Lower leg skin (tissue), 3 donors: Measurements from ENCODE around the gene TRABD.

Source experiments
- POLR2A ChIP-seq, 2 donors: fragments of 450-650 bp; IDR thresholded peaks; one replicate each; pipeline ENCODE4 v1.6.1; 2016 to 2017; ENCODE audit warnings: antibody characterized with exemption in 2 of 2, mild to moderate bottlenecking in 1 of 2, moderate library complexity in 1 of 2
- TF ChIP-seq, protein P1 (sequence below), 3 donors: fragments of 450-650 bp; IDR thresholded peaks; one replicate each; pipeline ENCODE4 v1.5.1; 2016; ENCODE audit warnings: antibody characterized with exemption in 3 of 3, mild to moderate bottlenecking in 3 of 3, moderate library complexity in 2 of 3

DNA sequence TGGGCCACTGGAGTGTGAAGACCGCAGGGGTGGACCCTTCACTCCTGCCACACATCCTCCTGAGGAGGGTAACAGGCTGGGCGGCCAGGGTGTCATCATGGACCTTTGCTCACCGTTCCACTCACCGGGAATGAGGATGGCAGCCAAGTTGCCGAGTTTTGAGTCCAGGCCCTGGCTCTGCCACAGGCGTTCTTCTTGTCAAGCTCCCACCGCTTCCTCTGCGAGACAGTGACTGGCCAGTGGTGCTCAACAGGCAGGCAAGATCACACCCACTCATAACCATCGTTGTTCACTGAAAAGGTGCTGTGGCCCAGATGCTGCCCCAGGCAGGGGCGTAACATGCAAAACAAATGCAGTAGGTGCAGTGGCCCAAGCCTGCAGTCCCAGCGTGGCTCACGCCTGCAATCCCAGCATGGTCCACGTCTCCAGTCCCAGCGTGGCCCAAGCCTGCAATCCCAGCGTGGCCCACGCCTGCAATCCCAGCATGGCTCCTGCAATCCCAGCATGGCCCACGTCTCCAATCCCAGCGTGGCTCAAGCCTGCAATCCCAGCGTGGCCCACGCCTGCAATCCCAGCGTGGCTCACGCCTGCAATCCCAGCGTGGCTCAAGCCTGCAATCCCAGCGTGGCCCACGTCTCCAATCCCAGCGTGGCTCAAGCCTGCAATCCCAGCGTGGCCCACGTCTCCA lies 20.1 kb upstream of the TRABD start:
- TF ChIP-seq, protein P1, sequence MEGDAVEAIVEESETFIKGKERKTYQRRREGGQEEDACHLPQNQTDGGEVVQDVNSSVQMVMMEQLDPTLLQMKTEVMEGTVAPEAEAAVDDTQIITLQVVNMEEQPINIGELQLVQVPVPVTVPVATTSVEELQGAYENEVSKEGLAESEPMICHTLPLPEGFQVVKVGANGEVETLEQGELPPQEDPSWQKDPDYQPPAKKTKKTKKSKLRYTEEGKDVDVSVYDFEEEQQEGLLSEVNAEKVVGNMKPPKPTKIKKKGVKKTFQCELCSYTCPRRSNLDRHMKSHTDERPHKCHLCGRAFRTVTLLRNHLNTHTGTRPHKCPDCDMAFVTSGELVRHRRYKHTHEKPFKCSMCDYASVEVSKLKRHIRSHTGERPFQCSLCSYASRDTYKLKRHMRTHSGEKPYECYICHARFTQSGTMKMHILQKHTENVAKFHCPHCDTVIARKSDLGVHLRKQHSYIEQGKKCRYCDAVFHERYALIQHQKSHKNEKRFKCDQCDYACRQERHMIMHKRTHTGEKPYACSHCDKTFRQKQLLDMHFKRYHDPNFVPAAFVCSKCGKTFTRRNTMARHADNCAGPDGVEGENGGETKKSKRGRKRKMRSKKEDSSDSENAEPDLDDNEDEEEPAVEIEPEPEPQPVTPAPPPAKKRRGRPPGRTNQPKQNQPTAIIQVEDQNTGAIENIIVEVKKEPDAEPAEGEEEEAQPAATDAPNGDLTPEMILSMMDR (IDR thresholded peaks at IDR 0.05) = no peak
- TF ChIP-seq POLR2A (IDR thresholded peaks at IDR 0.05) = no peak
